HepG2 (cell line): ENCODE results near the gene CCDC50. TPM values are rescaled to one million over a fixed set of nuclear protein-coding genes. Genes with fewer than 3 reads are reported as not detected.

ENCODE experiments used
- ATAC-seq: fragments of 200-7000 bp; cut with Tn5 transposase; 3 replicates; pipeline ENCODE4 v1.9.1; 2020; ENCODE audit warnings: mild to moderate bottlenecking, moderate library complexity
- BruUV-seq: library from RNA; stranded (reverse); fragments of 400-500 nt; replicated peaks from 2 replicates; lab custom pipeline; 2021; lab: Mats Ljungman, UMichigan
- CTCF ChIA-PET: fragments of 300-600 bp; formaldehyde crosslinking; extraction: SDS; loops from one replicate; lab custom pipeline; 2021; ENCODE audit warnings: low total read pairs, inconsistent platforms, low intra/inter-chr PET ratio; lab: Yijun Ruan, JAX
- POLR2A ChIA-PET: fragments of 350-600 bp; sonication (Branson Sonifier 250); formaldehyde crosslinking; loops from one replicate; lab custom pipeline; 2020; ENCODE audit warnings: antibody characterized with exemption, inconsistent platforms; lab: Yijun Ruan, JAX
- DNase-seq: peaks from one replicate; pipeline ENCODE4 v3.0.0-alpha.2; 2015; ENCODE audit warnings: low spot score
- FAIRE-seq: peaks from 3 replicates; lab custom pipeline; 2011; peaks lifted over from hg19 to GRCh38; lab: Jason Lieb, UNC
- H2AFZ ChIP-seq: one replicate; pipeline ENCODE4 v1.6.1; 2011; ENCODE audit warnings: low read length, inconsistent platforms
- H3K27ac ChIP-seq: fragments of 300-600 bp; 3 replicates; pipeline ENCODE4 v1.8.0; 2011; ENCODE audit warnings: mixed run types, mild to moderate bottlenecking, mixed read lengths, low read length, inconsistent platforms; ENCODE audit not compliant: insufficient read depth; ENCODE audit errors: extremely low read length
- H3K27me3 ChIP-seq, 2 experiments: fragments of 200-600 bp in 1 of 2; 2 replicates in 1 of 2; 3 replicates in 1 of 2; pipeline versions ENCODE4 v1.6.0 to v1.8.0; 2011; ENCODE audit warnings: low read length in 2 of 2, mild to moderate bottlenecking in 2 of 2, moderate library complexity in 2 of 2, inconsistent platforms in 1 of 2; ENCODE audit not compliant: insufficient read depth in 2 of 2, control insufficient read depth in 1 of 2
- H3K36me3 ChIP-seq, 2 experiments: fragments of 200-600 bp in 1 of 2; replicated peaks in 1 of 2; 2 replicates in 1 of 2; 3 replicates in 1 of 2; pipeline versions ENCODE4 v1.5.1 to v1.8.0; 2011; ENCODE audit warnings: low read length in 2 of 2, inconsistent platforms in 1 of 2; ENCODE audit not compliant: insufficient read depth in 2 of 2, control insufficient read depth in 1 of 2
- H3K4me1 ChIP-seq: 2 replicates; pipeline ENCODE4 v1.5.1; 2012; ENCODE audit warnings: low read length, inconsistent platforms; ENCODE audit not compliant: insufficient read depth
- H3K4me2 ChIP-seq: 2 replicates; pipeline ENCODE4 v1.6.0; 2011; ENCODE audit warnings: low read depth, low read length, inconsistent platforms
- H3K4me3 ChIP-seq, 3 experiments: fragments of 200-600 bp in 1 of 3; sonication (generic), shearing (Covaris generic) in 1 of 3; replicated peaks in 1 of 3; 2 replicates each; pipeline ENCODE4 v1.5.1; 2011 to 2016; ENCODE audit warnings: low read length in 3 of 3, inconsistent platforms in 2 of 3, low read depth in 2 of 3, mild to moderate bottlenecking in 2 of 3, control low read depth in 1 of 3, mixed read lengths in 1 of 3; ENCODE audit not compliant: insufficient read depth in 1 of 3
- H3K79me2 ChIP-seq: one replicate; pipeline ENCODE4 v1.6.1; 2011; ENCODE audit warnings: low read length, inconsistent platforms; ENCODE audit not compliant: insufficient read depth
- H3K9ac ChIP-seq: 2 replicates; pipeline ENCODE4 v1.6.0; 2011; ENCODE audit warnings: mild to moderate bottlenecking, low read depth, low read length, inconsistent platforms; ENCODE audit not compliant: insufficient read depth
- H3K9me3 ChIP-seq: 2 replicates; pipeline ENCODE4 v1.5.1; 2012; ENCODE audit warnings: mild to moderate bottlenecking, low read length
- H4K20me1 ChIP-seq: 2 replicates; pipeline ENCODE4 v1.6.0; 2011; ENCODE audit warnings: inconsistent platforms, mild to moderate bottlenecking, low read length, moderate library complexity; ENCODE audit not compliant: insufficient read depth
- MBNL3 ChIP-seq: fragments of 250-450 bp; sonication (Bioruptor Pico); conservative IDR thresholded peaks from 2 replicates; pipeline ENCODE4 v1.8.0; 2022; ENCODE audit warnings: mild to moderate bottlenecking, inconsistent platforms
- PRPF4 ChIP-seq: fragments of 200-400 bp; formaldehyde crosslinking; IDR thresholded peaks from 2 replicates; pipeline ENCODE4 v1.6.1; 2016; ENCODE audit warnings: low read length, low read depth; ENCODE audit not compliant: poor library complexity, severe bottlenecking
- SOX6 ChIP-seq, 2 experiments: fragments of 450-650 bp in 1 of 2; sonication (generic) in 1 of 2; formaldehyde crosslinking in 1 of 2; IDR thresholded peaks; 2 replicates each; pipeline versions ENCODE4 v1.4.0 to v1.6.1; 2017 to 2020; ENCODE audit warnings: antibody characterized with exemption in 1 of 2, mild to moderate bottlenecking in 1 of 2, missing genetic modification reagents in 1 of 2
- TP53 ChIP-seq: sonication (generic); formaldehyde crosslinking; conservative IDR thresholded peaks from 2 replicates; pipeline ENCODE4 v1.4.0; 2020; ENCODE audit warnings: missing genetic modification reagents
- YY1 ChIP-seq: IDR thresholded peaks from 2 replicates; pipeline ENCODE4 v1.6.1; 2011; ENCODE audit warnings: low read length, low read depth, moderate library complexity, mild to moderate bottlenecking; ENCODE audit not compliant: insufficient read depth, insufficient replicate concordance
- ZNF251 ChIP-seq: sonication (generic); formaldehyde crosslinking; IDR thresholded peaks from 2 replicates; pipeline ENCODE4 v1.9.0; 2021; ENCODE audit warnings: mild to moderate bottlenecking, missing genetic modification reagents
- ZNF496 ChIP-seq: sonication (generic); formaldehyde crosslinking; IDR thresholded peaks from 2 replicates; pipeline ENCODE4 v1.8.1; 2023; ENCODE audit warnings: mild to moderate bottlenecking, moderate library complexity, missing genetic modification reagents; ENCODE audit not compliant: insufficient replicate concordance
- ZNF660 ChIP-seq: sonication (generic); formaldehyde crosslinking; IDR thresholded peaks from 2 replicates; pipeline ENCODE4 v1.5.1; 2020; ENCODE audit warnings: mild to moderate bottlenecking, low read depth, missing genetic modification reagents, borderline replicate concordance
- ZNF720 ChIP-seq: sonication (generic); formaldehyde crosslinking; IDR thresholded peaks from 2 replicates; pipeline ENCODE4 v1.4.0; 2020; ENCODE audit warnings: missing genetic modification reagents
- WGBS: methylation state at CpG from one replicate; pipeline ENCODE4 v1.1.6; 2017; ENCODE audit warnings: low lambda C conversion rate; 5-methylcytosine and 5-hydroxymethylcytosine counted together
- in situ Hi-C: cut with HindIII; loops from 2 replicates; pipeline ENCODE4 v1.10.0; 2017; ENCODE audit warnings: low pct_unique_long_range_greater_than_20kb; ENCODE audit not compliant: extremely low pct_ligation_motif_present
- intact Hi-C: fragments of 100-400 bp; cut with micrococcal nuclease; formaldehyde crosslinking; loops from one replicate; pipeline ENCODE4 v1.10.0; 2022; ENCODE audit not compliant: unreplicated experiment
- polyA plus RNA-seq, 8 experiments: library from polyadenylated mRNA; depleted of rRNA in 3 of 8; stranded (reverse) in 7 of 8; unstranded in 1 of 8; fragments of >200 nt; fragmentation: Illumina TruSeq in 4 of 8; extraction: Trizol in 4 of 8; gene quantifications; 2 replicates each; pipeline versions ENCODE4 v1.2.1 to v1.2.3, GENCODE V29; 2011 to 2016; ENCODE audit warnings: low read depth in 4 of 8, missing spikeins in 1 of 8, mixed read lengths in 1 of 8; ENCODE audit not compliant: insufficient read depth in 1 of 8
- total RNA-seq, 5 experiments: library from RNA; depleted of rRNA; stranded (reverse); fragments of >200 nt; fragmentation: Illumina TruSeq; extraction: Trizol; gene quantifications; 2 replicates each; pipeline ENCODE4 v1.2.3, GENCODE V29; 2016; ENCODE audit warnings: low read depth in 1 of 5
- TF ChIP-seq, protein P1 (sequence below): sonication (generic); formaldehyde crosslinking; conservative IDR thresholded peaks from 2 replicates; pipeline ENCODE4 v1.4.0; 2020; ENCODE audit warnings: missing genetic modification reagents

CCDC50 gene
- total and polyA plus RNA-seq, 2 of the 13 experiments (the other 11 are each of a cell fraction or from before 2014, with no cell fraction given): 47.6 to 66.4 TPM

DNA sequence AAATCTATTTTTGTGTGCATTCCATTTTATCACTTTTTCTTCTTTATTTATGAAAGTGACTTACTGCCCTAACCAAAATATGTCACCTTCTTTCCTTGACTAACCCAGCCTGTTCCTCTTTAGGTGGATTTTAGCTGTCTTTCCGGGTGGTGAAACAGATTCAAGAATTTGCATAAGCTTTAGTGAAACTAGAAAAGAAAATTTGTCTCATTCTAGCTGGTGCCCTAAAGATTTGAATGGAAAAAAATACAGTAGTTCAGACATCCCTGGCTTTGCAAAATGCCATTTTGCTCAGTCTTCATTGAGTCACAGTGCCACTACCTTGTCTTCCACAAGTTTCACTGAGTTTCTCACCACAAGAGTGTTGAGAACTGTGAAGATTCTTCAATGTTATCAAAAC lies 28.2 kb upstream of the CCDC50 start:
- 38% methylated on average over 1 of the region's 1 CpG for WGBS
- H3K36me3 ChIP-seq: no peaks in the 10 kb centered on the region
- CTCF ChIA-PET: no interaction called here
- no peaks in the 10 kb centered on the region for H3K4me1 ChIP-seq
- no peak overlapping the region for H3K27ac ChIP-seq
- TF ChIP-seq ZNF496 (CRISPR knock-in tag) (no peak), SOX6 (IDR thresholded peaks at IDR 0.05) (no peak), SOX6 (CRISPR knock-in tag; IDR thresholded peaks at IDR 0.05) (no peak), TP53 (no peak), ZNF251 (CRISPR knock-in tag) (no peak), ZNF720 (CRISPR knock-in tag) (no peak), MBNL3 (CRISPR knock-in tag) (no peak), PRPF4 (no peak), YY1 (no peak), ZNF660 (no peak)
- TF ChIP-seq, protein P1, sequence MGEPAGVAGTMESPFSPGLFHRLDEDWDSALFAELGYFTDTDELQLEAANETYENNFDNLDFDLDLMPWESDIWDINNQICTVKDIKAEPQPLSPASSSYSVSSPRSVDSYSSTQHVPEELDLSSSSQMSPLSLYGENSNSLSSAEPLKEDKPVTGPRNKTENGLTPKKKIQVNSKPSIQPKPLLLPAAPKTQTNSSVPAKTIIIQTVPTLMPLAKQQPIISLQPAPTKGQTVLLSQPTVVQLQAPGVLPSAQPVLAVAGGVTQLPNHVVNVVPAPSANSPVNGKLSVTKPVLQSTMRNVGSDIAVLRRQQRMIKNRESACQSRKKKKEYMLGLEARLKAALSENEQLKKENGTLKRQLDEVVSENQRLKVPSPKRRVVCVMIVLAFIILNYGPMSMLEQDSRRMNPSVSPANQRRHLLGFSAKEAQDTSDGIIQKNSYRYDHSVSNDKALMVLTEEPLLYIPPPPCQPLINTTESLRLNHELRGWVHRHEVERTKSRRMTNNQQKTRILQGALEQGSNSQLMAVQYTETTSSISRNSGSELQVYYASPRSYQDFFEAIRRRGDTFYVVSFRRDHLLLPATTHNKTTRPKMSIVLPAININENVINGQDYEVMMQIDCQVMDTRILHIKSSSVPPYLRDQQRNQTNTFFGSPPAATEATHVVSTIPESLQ: no peak
- TF ChIP-seq, all 625 proteins: peak for 0
- Histone ChIP-seq H4K20me1 (no peaks in the 10 kb centered on the region), H3K9ac (no peak overlapping the region), H3K27me3 (no peaks in the 10 kb centered on the region; a peak in 1 of 5 replicates), H2AFZ (no peak overlapping the region), H3K4me3 (no peak overlapping the region), H3K4me2 (no peak overlapping the region), H3K79me2 (no peaks in the 10 kb centered on the region), H3K9me3 (no peaks in the 10 kb centered on the region)
- POLR2A ChIA-PET: no interaction called here
- in situ Hi-C loops: no loop called here
- intact Hi-C loops: no loop called here
- BruUV-seq: no TSS peak
- ATAC-seq (no peak), DNase-seq (no peak), FAIRE-seq (no peak)
